Fibroblast of the aortic adventitia (primary cell): Measurements from ENCODE around the gene OR51S1. TPM values are rescaled to one million over a fixed set of nuclear protein-coding genes. Genes with fewer than 3 reads are reported as not detected.

ENCODE experiments used
- DNase-seq: peaks from one replicate; pipeline ENCODE4 v3.0.0-alpha.2; 2010; ENCODE audit warnings: low read depth
- H3K4me3 ChIP-seq: 2 replicates; pipeline ENCODE4 v1.5.1; 2011; ENCODE audit warnings: low read depth, mild to moderate bottlenecking, control low read depth, low read length, moderate library complexity
- CTCF ChIP-seq: IDR thresholded peaks from 2 replicates; pipeline ENCODE4 v1.5.1; 2011; ENCODE audit warnings: mild to moderate bottlenecking, low read length, control low read depth, inconsistent platforms; ENCODE audit not compliant: insufficient read depth
- total RNA-seq: library from RNA; depleted of rRNA; stranded (reverse); fragments of >200 nt; gene quantifications from 2 replicates; pipeline ENCODE4 v1.2.3, GENCODE V29; 2012; ENCODE audit warnings: low replicate concordance

OR51S1 gene, protein sequence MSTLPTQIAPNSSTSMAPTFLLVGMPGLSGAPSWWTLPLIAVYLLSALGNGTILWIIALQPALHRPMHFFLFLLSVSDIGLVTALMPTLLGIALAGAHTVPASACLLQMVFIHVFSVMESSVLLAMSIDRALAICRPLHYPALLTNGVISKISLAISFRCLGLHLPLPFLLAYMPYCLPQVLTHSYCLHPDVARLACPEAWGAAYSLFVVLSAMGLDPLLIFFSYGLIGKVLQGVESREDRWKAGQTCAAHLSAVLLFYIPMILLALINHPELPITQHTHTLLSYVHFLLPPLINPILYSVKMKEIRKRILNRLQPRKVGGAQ
- not detected in 2 replicates for total RNA-seq

DNA sequence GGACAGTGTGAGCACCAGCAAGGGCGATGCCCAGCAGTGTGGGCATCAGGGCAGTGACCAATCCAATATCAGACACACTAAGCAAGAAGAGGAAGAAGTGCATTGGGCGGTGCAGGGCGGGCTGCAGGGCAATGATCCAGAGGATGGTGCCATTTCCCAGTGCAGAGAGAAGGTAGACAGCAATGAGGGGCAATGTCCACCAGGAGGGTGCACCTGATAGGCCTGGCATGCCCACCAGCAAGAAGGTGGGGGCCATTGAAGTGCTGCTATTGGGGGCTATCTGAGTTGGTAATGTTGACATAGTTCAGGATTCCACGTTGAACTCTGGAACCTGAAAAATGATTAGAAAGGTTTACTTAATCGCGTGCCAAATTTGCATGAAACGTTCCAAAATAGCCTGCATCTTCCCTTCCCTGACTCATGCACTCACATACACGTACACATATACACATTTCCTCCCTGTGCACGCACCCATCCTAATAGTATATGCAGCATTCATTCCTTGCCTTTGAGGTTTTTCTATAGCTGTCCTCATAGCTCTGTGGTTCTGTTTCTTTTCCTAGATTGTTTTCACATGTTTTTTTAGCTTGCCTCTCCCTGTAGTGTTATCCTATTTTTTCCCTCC, at the start of gene OR51S1:
OR51S1 (minus strand) TSS at position 301 of the 625 bp plus-strand sequence; CDS start at position 301, 0 bp downstream.
- TF ChIP-seq CTCF: no peak
- no peak within 1 kb of the TSS for H3K4me3 ChIP-seq
- no peak for DNase-seq

- peak; percentile 75 for DNase-seq
- TF ChIP-seq CTCF: peak; percentile 19
- H3K4me3 ChIP-seq: no peak overlapping the region
These were observed 43.1 kb upstream of the OR51S1 start for GRCh38 chr11:4891996-4892640.

- DNase-seq: no peak
- H3K4me3 ChIP-seq: no peak overlapping the region
- no peak for TF ChIP-seq CTCF
These were observed 41.3 kb upstream of the OR51S1 start for GRCh38 chr11:4890279-4890678.

- DNase-seq: no peak
- H3K4me3 ChIP-seq: no peak overlapping the region
- TF ChIP-seq CTCF: no peak
These were observed 38.6 kb upstream of the OR51S1 start for GRCh38 chr11:4887591-4887990.

DNA sequence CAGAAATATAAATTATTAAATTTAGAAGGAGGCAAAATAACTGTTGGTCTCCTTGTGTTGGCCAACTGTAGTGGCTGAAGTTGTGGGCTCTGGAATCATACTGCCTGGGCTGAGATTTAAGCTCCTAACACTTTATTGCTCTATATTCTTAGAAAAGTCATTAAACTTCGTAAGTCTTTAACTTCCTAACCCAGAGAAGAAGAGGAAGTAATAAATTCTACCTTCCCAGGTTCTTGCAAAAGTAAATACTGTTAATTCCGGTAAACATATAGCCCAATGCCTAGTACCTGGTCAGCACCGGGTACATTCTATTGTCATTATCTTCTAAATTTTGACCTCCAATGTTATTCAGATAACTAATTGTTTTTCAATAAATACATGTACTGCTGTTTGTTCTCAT, 37.2 kb upstream of the OR51S1 start:
- no peak overlapping the region for H3K4me3 ChIP-seq
- no peak for TF ChIP-seq CTCF
- no peak for DNase-seq

- TF ChIP-seq CTCF: no peak
- DNase-seq: no peak
- H3K4me3 ChIP-seq: no peak overlapping the region
These were observed 35.4 kb upstream of the OR51S1 start for GRCh38 chr11:4884361-4884760.
